GM12878 (cell line): ENCODE data around the gene EIF3B. TPM values are rescaled to one million over a fixed set of nuclear protein-coding genes. Genes with fewer than 3 reads are reported as not detected.
A peak's percentile ranks its signal among the peaks of the same experiment; 100 is the strongest.

Source experiments
- ATF7 ChIP-seq: fragments of 450-650 bp; IDR thresholded peaks from 2 replicates; pipeline ENCODE4 v1.6.1; 2016; ENCODE audit warnings: low read depth, mild to moderate bottlenecking
- CEBPZ ChIP-seq: fragments of 150-350 bp; IDR thresholded peaks from 2 replicates; pipeline ENCODE4 v1.6.1; 2016; ENCODE audit warnings: low read depth, low read length
- CREB1 ChIP-seq: IDR thresholded peaks from 2 replicates; pipeline ENCODE4 v1.6.1; 2012; ENCODE audit warnings: low read depth, mild to moderate bottlenecking, inconsistent platforms
- EED ChIP-seq: sonication (generic); IDR thresholded peaks from 2 replicates; pipeline ENCODE4 v1.6.1; 2016; ENCODE audit warnings: antibody characterized with exemption, low read depth
- HDAC2 ChIP-seq: fragments of 200-600 bp; sonication (generic); IDR thresholded peaks from 2 replicates; pipeline ENCODE4 v1.6.1; 2017
- HSF1 ChIP-seq: fragments of 150-350 bp; IDR thresholded peaks from 2 replicates; pipeline ENCODE4 v1.6.1; 2014; ENCODE audit warnings: mild to moderate bottlenecking, low read depth, low read length
- IRF3 ChIP-seq: fragments of 450-650 bp; IDR thresholded peaks from 2 replicates; pipeline ENCODE4 v1.6.1; 2014; ENCODE audit warnings: mild to moderate bottlenecking
- KDM1A ChIP-seq: fragments of 200-600 bp; sonication (generic); IDR thresholded peaks from 2 replicates; pipeline ENCODE4 v1.6.1; 2016; ENCODE audit warnings: borderline replicate concordance
- KLF5 ChIP-seq: fragments of 450-650 bp; IDR thresholded peaks from 2 replicates; pipeline ENCODE4 v1.6.1; 2014; ENCODE audit warnings: mild to moderate bottlenecking; ENCODE audit not compliant: partially characterized antibody
- MXI1 ChIP-seq: fragments of 150-350 bp; IDR thresholded peaks from 2 replicates; pipeline ENCODE4 v1.6.1; 2011; ENCODE audit warnings: low read depth, mild to moderate bottlenecking, inconsistent platforms, low read length, improper control_type of control experiment
- NR2C2 ChIP-seq: IDR thresholded peaks from 2 replicates; pipeline ENCODE4 v1.6.1; 2011; ENCODE audit warnings: borderline replicate concordance, low read depth; ENCODE audit not compliant: control insufficient read depth, insufficient read length
- PML ChIP-seq: IDR thresholded peaks from 2 replicates; pipeline ENCODE4 v1.6.1; 2012; ENCODE audit warnings: low read length, inconsistent platforms
- PRDM15 ChIP-seq: fragments of 450-650 bp; formaldehyde crosslinking; IDR thresholded peaks from 2 replicates; pipeline ENCODE4 v1.4.0; 2020; ENCODE audit warnings: mild to moderate bottlenecking, moderate library complexity
- RAD51 ChIP-seq: fragments of 450-650 bp; IDR thresholded peaks from 2 replicates; pipeline ENCODE4 v1.6.1; 2016; ENCODE audit warnings: moderate library complexity, mild to moderate bottlenecking, inconsistent platforms
- RELB ChIP-seq: fragments of 450-650 bp; IDR thresholded peaks from 2 replicates; pipeline ENCODE4 v1.6.1; 2017; ENCODE audit warnings: low read depth, mild to moderate bottlenecking, moderate library complexity
- SMARCA5 ChIP-seq: fragments of 450-650 bp; IDR thresholded peaks from 2 replicates; pipeline ENCODE4 v1.6.1; 2017; ENCODE audit warnings: mild to moderate bottlenecking
- SMC3 ChIP-seq: IDR thresholded peaks from 2 replicates; pipeline ENCODE4 v1.6.1; 2011; ENCODE audit warnings: low read length, improper control_type of control experiment, borderline replicate concordance
- STAT1 ChIP-seq: fragments of 450-650 bp; conservative IDR thresholded peaks from 2 replicates; pipeline ENCODE4 v1.6.1; 2014; ENCODE audit warnings: antibody characterized with exemption, mild to moderate bottlenecking
- ZNF24 ChIP-seq: fragments of 450-650 bp; IDR thresholded peaks from 2 replicates; pipeline ENCODE4 v1.6.1; 2017; ENCODE audit warnings: antibody characterized with exemption, mild to moderate bottlenecking
- polyA plus RNA-seq, 11 experiments: library from polyadenylated mRNA; depleted of rRNA in 4 of 11; unstranded in 6 of 11; stranded (reverse) in 5 of 11; fragments of >200 nt; fragmentation: Nextera tagmentation in 4 of 11; fragmentation: Illumina TruSeq in 1 of 11; extraction: Ambion mirVana in 4 of 11; extraction: Trizol in 1 of 11; gene quantifications; 1 replicate in 1 of 11; 2 replicates in 10 of 11; pipeline versions ENCODE4 v1.2.1 to v1.2.3, GENCODE V29; 2011 to 2016; ENCODE audit warnings: inconsistent platforms in 2 of 11, missing spikeins in 2 of 11, low read depth in 1 of 11
- total RNA-seq, 4 experiments: library from RNA; depleted of rRNA in 3 of 4; stranded (reverse); fragments of >200 nt in 3 of 4; fragmentation: Illumina TruSeq in 1 of 4; extraction: Trizol in 1 of 4; gene quantifications; 2 replicates each; pipeline versions ENCODE4 v1.2.1 to v1.2.3, GENCODE V29; 2013 to 2021

The EIF3B gene
- total and polyA plus RNA-seq, 10 of the 15 experiments (the other 5 are each of a cell fraction or from before 2014, with no cell fraction given), result 17.6 to 275 (median 153) TPM

GRCh38 chr7:2405601-2406345, 51.1 kb downstream of the EIF3B start (continued):
- peak; percentile 74 for TF ChIP-seq EED
- no peak for TF ChIP-seq PML
- no peak for TF ChIP-seq HDAC2
- no peak for TF ChIP-seq STAT1
- peak; percentile 71 for TF ChIP-seq ATF7
- no peak for TF ChIP-seq KLF5
- peak; percentile 21; the same call in 1 of the 2 replicates for TF ChIP-seq RAD51
- TF ChIP-seq KDM1A, result no peak
- TF ChIP-seq SMC3, result no peak
- TF ChIP-seq NR2C2, result no peak
- TF ChIP-seq SMARCA5, result peak; percentile 70
- TF ChIP-seq CEBPZ, result no peak
- peak; percentile 93 for TF ChIP-seq MXI1
- no peak for TF ChIP-seq PRDM15 (CRISPR knock-in tag)
- TF ChIP-seq IRF3, result no peak
- no peak; the same call in 1 of the 2 replicates for TF ChIP-seq CREB1
- peak; percentile 75 for TF ChIP-seq RELB
- no peak; the same call in 1 of the 2 replicates for TF ChIP-seq ZNF24
- no peak for TF ChIP-seq HSF1
